ENCODE measurements around the gene CCL5.

DNA sequence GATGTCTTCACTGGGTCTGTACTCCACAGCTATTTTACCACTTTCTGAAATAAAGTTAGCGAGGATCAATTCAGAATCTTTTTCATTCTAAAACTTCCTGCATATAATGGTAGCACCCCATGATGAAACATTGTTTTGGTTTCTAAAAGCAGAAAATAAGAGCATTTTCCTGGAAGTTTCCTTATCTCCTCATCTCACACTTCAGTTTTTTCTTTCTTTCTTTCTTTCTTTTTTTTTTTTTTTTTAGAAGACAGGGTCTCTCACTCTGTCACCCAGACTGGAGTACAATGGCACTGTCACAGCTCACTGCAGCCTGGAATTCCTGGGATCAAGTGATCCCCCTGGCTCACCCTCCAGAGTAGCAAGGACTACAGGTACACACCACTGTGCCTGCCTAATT, 40.1 kb upstream of the CCL5 start:
- TF ChIP-seq SP1 (CRISPR knock-in tag; conservative IDR thresholded peaks at IDR 0.05) (no peak), ZNF423 (CRISPR knock-in tag; IDR thresholded peaks at IDR 0.05) (no peak), NR1H2 (CRISPR knock-in tag; IDR thresholded peaks at IDR 0.05) (no peak), NR2C2 (CRISPR knock-in tag; IDR thresholded peaks at IDR 0.05) (no peak), KAT7 (CRISPR knock-in tag; IDR thresholded peaks at IDR 0.05; ENCODE audit: borderline replicate concordance) (no peak), FOXP1 (CRISPR knock-in tag; IDR thresholded peaks at IDR 0.05; ENCODE audit: borderline replicate concordance) (no peak)
- TF ChIP-seq, protein P1, sequence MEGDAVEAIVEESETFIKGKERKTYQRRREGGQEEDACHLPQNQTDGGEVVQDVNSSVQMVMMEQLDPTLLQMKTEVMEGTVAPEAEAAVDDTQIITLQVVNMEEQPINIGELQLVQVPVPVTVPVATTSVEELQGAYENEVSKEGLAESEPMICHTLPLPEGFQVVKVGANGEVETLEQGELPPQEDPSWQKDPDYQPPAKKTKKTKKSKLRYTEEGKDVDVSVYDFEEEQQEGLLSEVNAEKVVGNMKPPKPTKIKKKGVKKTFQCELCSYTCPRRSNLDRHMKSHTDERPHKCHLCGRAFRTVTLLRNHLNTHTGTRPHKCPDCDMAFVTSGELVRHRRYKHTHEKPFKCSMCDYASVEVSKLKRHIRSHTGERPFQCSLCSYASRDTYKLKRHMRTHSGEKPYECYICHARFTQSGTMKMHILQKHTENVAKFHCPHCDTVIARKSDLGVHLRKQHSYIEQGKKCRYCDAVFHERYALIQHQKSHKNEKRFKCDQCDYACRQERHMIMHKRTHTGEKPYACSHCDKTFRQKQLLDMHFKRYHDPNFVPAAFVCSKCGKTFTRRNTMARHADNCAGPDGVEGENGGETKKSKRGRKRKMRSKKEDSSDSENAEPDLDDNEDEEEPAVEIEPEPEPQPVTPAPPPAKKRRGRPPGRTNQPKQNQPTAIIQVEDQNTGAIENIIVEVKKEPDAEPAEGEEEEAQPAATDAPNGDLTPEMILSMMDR (IDR thresholded peaks at IDR 0.05), result no peak
- TF ChIP-seq, protein P2, sequence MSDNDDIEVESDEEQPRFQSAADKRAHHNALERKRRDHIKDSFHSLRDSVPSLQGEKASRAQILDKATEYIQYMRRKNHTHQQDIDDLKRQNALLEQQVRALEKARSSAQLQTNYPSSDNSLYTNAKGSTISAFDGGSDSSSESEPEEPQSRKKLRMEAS (CRISPR knock-in tag; IDR thresholded peaks at IDR 0.05), result no peak
- TF ChIP-seq, protein P3, sequence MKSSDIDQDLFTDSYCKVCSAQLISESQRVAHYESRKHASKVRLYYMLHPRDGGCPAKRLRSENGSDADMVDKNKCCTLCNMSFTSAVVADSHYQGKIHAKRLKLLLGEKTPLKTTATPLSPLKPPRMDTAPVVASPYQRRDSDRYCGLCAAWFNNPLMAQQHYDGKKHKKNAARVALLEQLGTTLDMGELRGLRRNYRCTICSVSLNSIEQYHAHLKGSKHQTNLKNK (CRISPR knock-in tag; IDR thresholded peaks at IDR 0.05), result no peak
- TF ChIP-seq, protein P4, sequence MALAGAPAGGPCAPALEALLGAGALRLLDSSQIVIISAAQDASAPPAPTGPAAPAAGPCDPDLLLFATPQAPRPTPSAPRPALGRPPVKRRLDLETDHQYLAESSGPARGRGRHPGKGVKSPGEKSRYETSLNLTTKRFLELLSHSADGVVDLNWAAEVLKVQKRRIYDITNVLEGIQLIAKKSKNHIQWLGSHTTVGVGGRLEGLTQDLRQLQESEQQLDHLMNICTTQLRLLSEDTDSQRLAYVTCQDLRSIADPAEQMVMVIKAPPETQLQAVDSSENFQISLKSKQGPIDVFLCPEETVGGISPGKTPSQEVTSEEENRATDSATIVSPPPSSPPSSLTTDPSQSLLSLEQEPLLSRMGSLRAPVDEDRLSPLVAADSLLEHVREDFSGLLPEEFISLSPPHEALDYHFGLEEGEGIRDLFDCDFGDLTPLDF (CRISPR knock-in tag; IDR thresholded peaks at IDR 0.05), result no peak
